GM12878 (cell line): ENCODE data around the gene IPP. TPM values are rescaled to one million over a fixed set of nuclear protein-coding genes. Genes with fewer than 3 reads are reported as not detected.
A peak's percentile ranks its signal among the peaks of the same experiment; 100 is the strongest.
"Not testable (repeated sequence)": the region's sequence is repeated elsewhere in the genome, so short reads cannot be mapped to it uniquely, and the experiment has no call there.

Experiments used
- ATAC-seq: fragments of 200-7000 bp; cut with Tn5 transposase; 3 replicates; pipeline ENCODE4 v1.9.1; 2020; ENCODE audit warnings: mild to moderate bottlenecking, moderate library complexity
- BruUV-seq: library from RNA; stranded (reverse); fragments of 400-500 nt; replicated peaks from 2 replicates; lab custom pipeline; 2021; lab: Mats Ljungman, UMichigan
- CTCF ChIA-PET: fragments of 300-600 bp; sonication (Branson Sonifier 250); formaldehyde crosslinking; extraction: SDS; loops from one replicate; lab custom pipeline; 2021; ENCODE audit warnings: inconsistent platforms; lab: Yijun Ruan, JAX
- POLR2A ChIA-PET: fragments of 350-600 bp; formaldehyde crosslinking; extraction: SDS; loops from one replicate; lab custom pipeline; 2021; ENCODE audit warnings: inconsistent platforms; lab: Charles Lee
- RAD21 ChIA-PET: fragments of 300-600 bp; sonication (Branson Sonifier 250); formaldehyde crosslinking; loops from one replicate; lab custom pipeline; 2023; ENCODE audit warnings: antibody characterized with exemption; ENCODE audit not compliant: unreplicated experiment; lab: Charles Lee
- SMC1A ChIA-PET: fragments of 300-600 bp; sonication (Branson Sonifier 250); formaldehyde crosslinking; loops from one replicate; lab custom pipeline; 2023; ENCODE audit not compliant: unreplicated experiment, uncharacterized antibody; lab: Charles Lee
- DNase-seq: peaks from one replicate; pipeline ENCODE4 v3.0.0-alpha.2; 2011; ENCODE audit warnings: low read depth, low spot score
- FAIRE-seq: peaks from 3 replicates; lab custom pipeline; 2011; peaks lifted over from hg19 to GRCh38; lab: Jason Lieb, UNC
- H2AFZ ChIP-seq: 2 replicates; pipeline ENCODE4 v1.6.0; 2011; ENCODE audit warnings: low read depth, low read length, control low read depth; ENCODE audit not compliant: control insufficient read depth
- H3K27ac ChIP-seq: 2 replicates; pipeline ENCODE4 v1.5.1; 2011; ENCODE audit warnings: control low read depth; ENCODE audit not compliant: control insufficient read depth, insufficient read depth
- H3K27me3 ChIP-seq, 2 experiments: replicated peaks in 1 of 2; 2 replicates each; pipeline versions ENCODE4 v1.6.0 to v1.6.1; 2011; ENCODE audit warnings: low read length in 1 of 2; ENCODE audit not compliant: control insufficient read depth in 2 of 2, insufficient read depth in 2 of 2
- H3K36me3 ChIP-seq, 2 experiments: 2 replicates each; pipeline ENCODE4 v1.5.1; 2011; ENCODE audit warnings: low read length in 1 of 2; ENCODE audit not compliant: control insufficient read depth in 2 of 2, insufficient read depth in 2 of 2
- H3K4me1 ChIP-seq: 2 replicates; pipeline ENCODE4 v1.6.1; 2011; ENCODE audit warnings: mild to moderate bottlenecking, low read length, moderate library complexity, mixed read lengths; ENCODE audit not compliant: control insufficient read depth, insufficient read depth
- H3K4me2 ChIP-seq: 2 replicates; pipeline ENCODE4 v1.6.0; 2011; ENCODE audit warnings: control low read depth; ENCODE audit not compliant: control insufficient read depth, insufficient read depth
- H3K4me3 ChIP-seq: fragments of 200-600 bp; sonication (generic); 2 replicates; pipeline ENCODE4 v1.5.1; 2016
- H3K79me2 ChIP-seq: 2 replicates; pipeline ENCODE4 v1.6.0; 2011; ENCODE audit warnings: low read length; ENCODE audit not compliant: control insufficient read depth, insufficient read depth
- H3K9ac ChIP-seq: 2 replicates; pipeline ENCODE4 v1.8.0; 2011; ENCODE audit warnings: low read length, control low read depth, mixed read lengths; ENCODE audit not compliant: control insufficient read depth, insufficient read depth
- H3K9me3 ChIP-seq: replicated peaks from 3 replicates; pipeline ENCODE4 v1.5.1; 2011; ENCODE audit warnings: mild to moderate bottlenecking, low read length; ENCODE audit not compliant: control insufficient read depth, insufficient read depth
- H4K20me1 ChIP-seq: 2 replicates; pipeline ENCODE4 v1.6.0; 2011; ENCODE audit not compliant: control insufficient read depth, insufficient read depth
- ETV6 ChIP-seq, 2 experiments: fragments of 450-650 bp in 1 of 2; IDR thresholded peaks in 1 of 2; conservative IDR thresholded peaks in 1 of 2; 2 replicates each; pipeline ENCODE4 v1.6.1; 2014; ENCODE audit warnings: antibody characterized with exemption in 1 of 2, borderline replicate concordance in 1 of 2, low read depth in 1 of 2, mild to moderate bottlenecking in 1 of 2, moderate library complexity in 1 of 2
- IRF4 ChIP-seq: IDR thresholded peaks from 2 replicates; pipeline ENCODE4 v1.6.1; 2011; ENCODE audit warnings: low read depth, low read length
- KLF5 ChIP-seq: fragments of 450-650 bp; IDR thresholded peaks from 2 replicates; pipeline ENCODE4 v1.6.1; 2014; ENCODE audit warnings: mild to moderate bottlenecking; ENCODE audit not compliant: partially characterized antibody
- MLLT1 ChIP-seq: fragments of 450-650 bp; IDR thresholded peaks from 2 replicates; pipeline ENCODE4 v1.6.1; 2016; ENCODE audit warnings: mild to moderate bottlenecking
- NFIC ChIP-seq: IDR thresholded peaks from 2 replicates; pipeline ENCODE4 v1.6.1; 2012; ENCODE audit warnings: low read depth, mild to moderate bottlenecking, inconsistent platforms, low read length, moderate library complexity
- RELA ChIP-seq: fragments of 450-650 bp; IDR thresholded peaks from 2 replicates; pipeline ENCODE4 v1.8.0; 2014; ENCODE audit warnings: borderline replicate concordance; ENCODE audit not compliant: partially characterized antibody
- TARDBP ChIP-seq: IDR thresholded peaks from 2 replicates; pipeline ENCODE4 v1.6.1; 2016; ENCODE audit warnings: borderline replicate concordance
- WGBS: methylation state at CpG from one replicate; pipeline ENCODE4 v1.1.6; 2016; ENCODE audit warnings: low lambda C conversion rate; ENCODE audit not compliant: insufficient replicate concordance, insufficient coverage; ENCODE audit errors: missing lambda C conversion rate; 5-methylcytosine and 5-hydroxymethylcytosine counted together
- in situ Hi-C: fragments of 300-500 bp; cut with MboI; formaldehyde crosslinking; loops from 9 replicates; pipeline ENCODE4 v1.14.3; 2018; ENCODE audit warnings: mixed read lengths
- intact Hi-C: fragments of 100-400 bp; cut with micrococcal nuclease; formaldehyde crosslinking; loops from one replicate; pipeline ENCODE4 v1.14.2; 2022; ENCODE audit not compliant: unreplicated experiment
- polyA plus RNA-seq, 11 experiments: library from polyadenylated mRNA; depleted of rRNA in 4 of 11; unstranded in 6 of 11; stranded (reverse) in 5 of 11; fragments of >200 nt; fragmentation: Nextera tagmentation in 4 of 11; fragmentation: Illumina TruSeq in 1 of 11; extraction: Ambion mirVana in 4 of 11; extraction: Trizol in 1 of 11; gene quantifications; 1 replicate in 1 of 11; 2 replicates in 10 of 11; pipeline versions ENCODE4 v1.2.1 to v1.2.3, GENCODE V29; 2011 to 2016; ENCODE audit warnings: inconsistent platforms in 2 of 11, missing spikeins in 2 of 11, low read depth in 1 of 11
- total RNA-seq, 4 experiments: library from RNA; depleted of rRNA in 3 of 4; stranded (reverse); fragments of >200 nt in 3 of 4; fragmentation: Illumina TruSeq in 1 of 4; extraction: Trizol in 1 of 4; gene quantifications; 2 replicates each; pipeline versions ENCODE4 v1.2.1 to v1.2.3, GENCODE V29; 2013 to 2021

IPP gene
- total and polyA plus RNA-seq, 10 of the 15 experiments (the other 5 are each of a cell fraction or from before 2014, with no cell fraction given), result 4.7 to 15.0 (median 10.4) TPM

- Histone ChIP-seq H3K27ac (no peak overlapping the region), H3K9ac (no peak overlapping the region), H4K20me1 (no peaks in the 10 kb centered on the region), H3K9me3 (no peaks in the 10 kb centered on the region), H3K4me1 (peaks cover 9% of the 10 kb centered on the region), H3K79me2 (no peaks in the 10 kb centered on the region), H3K27me3 (no peaks in the 10 kb centered on the region), H2AFZ (no peak overlapping the region), H3K4me3 (no peak overlapping the region), H3K4me2 (no peak overlapping the region; the same call in 1 of the 2 replicates), H3K36me3 (no peaks in the 10 kb centered on the region; a peak in 1 of 4 replicates)
- SMC1A ChIA-PET, result interaction anchor here (0.9 to 1.6 kb wide), 2 partner anchors 75 to 171 kb away, joined by 4 to 5 read pairs; no protein-coding TSS in a partner anchor
- ATAC-seq (peak; percentile 50; the same call in 2 of the 3 replicates), FAIRE-seq (no peak), DNase-seq (no peak)
- BruUV-seq, result no TSS peak
- in situ Hi-C loops (no loop called here), intact Hi-C loops (no loop called here)
- RAD21 ChIA-PET, result no interaction called here
- CTCF ChIA-PET, result interaction anchor here (0.8 to 1.6 kb wide), 2 partner anchors 47 to 113 kb away, joined by 3 to 4 read pairs; no protein-coding TSS in a partner anchor
- POLR2A ChIA-PET, result interaction anchor here (0.6 to 0.9 kb wide), 2 partner anchors 53 to 149 kb away, joined by 3 read pairs; no protein-coding TSS in a partner anchor
- WGBS, result 83% methylated on average over 3 of the region's 3 CpGs
- TF ChIP-seq MLLT1 (no peak), TARDBP (no peak), IRF4 (no peak), ETV6 (conservative IDR thresholded peaks at IDR 0.05 in 1 of 2, IDR thresholded peaks at IDR 0.05 in 1 of 2; ENCODE audit: borderline replicate concordance in 1 of 2, low read depth in 1 of 2) (no peak), RELA (no peak), NFIC (no peak), KLF5 (no peak)
Measured at GRCh38 chr1:45730075-45730779, 20.2 kb downstream of the IPP start.

- H2AFZ ChIP-seq, H3K27me3 ChIP-seq, CTCF ChIA-PET, H3K4me2 ChIP-seq, ATAC-seq, DNase-seq, in situ Hi-C loops, POLR2A ChIA-PET, H3K36me3 ChIP-seq, intact Hi-C loops, H3K9ac ChIP-seq, H4K20me1 ChIP-seq, RAD21 ChIA-PET, H3K4me1 ChIP-seq, BruUV-seq, H3K79me2 ChIP-seq, FAIRE-seq, H3K4me3 ChIP-seq, H3K27ac ChIP-seq, H3K9me3 ChIP-seq: not testable (repeated sequence)
- SMC1A ChIA-PET, result interaction anchor here (0.6 kb wide), 1 partner anchor 215 kb away, joined by 3 read pairs; no protein-coding TSS in a partner anchor
- WGBS, result 94% methylated on average over 8 of the region's 9 CpGs
Measured at GRCh38 chr1:45726007-45726406, 24.4 kb downstream of the IPP start.
